ENCODE measurements around the gene ADD2. TPM values are rescaled to one million over a fixed set of nuclear protein-coding genes. Genes with fewer than 3 reads are reported as not detected.

The ADD2 gene
- total RNA-seq, 1 experiment from 2014 or later = 124 TPM

DNA sequence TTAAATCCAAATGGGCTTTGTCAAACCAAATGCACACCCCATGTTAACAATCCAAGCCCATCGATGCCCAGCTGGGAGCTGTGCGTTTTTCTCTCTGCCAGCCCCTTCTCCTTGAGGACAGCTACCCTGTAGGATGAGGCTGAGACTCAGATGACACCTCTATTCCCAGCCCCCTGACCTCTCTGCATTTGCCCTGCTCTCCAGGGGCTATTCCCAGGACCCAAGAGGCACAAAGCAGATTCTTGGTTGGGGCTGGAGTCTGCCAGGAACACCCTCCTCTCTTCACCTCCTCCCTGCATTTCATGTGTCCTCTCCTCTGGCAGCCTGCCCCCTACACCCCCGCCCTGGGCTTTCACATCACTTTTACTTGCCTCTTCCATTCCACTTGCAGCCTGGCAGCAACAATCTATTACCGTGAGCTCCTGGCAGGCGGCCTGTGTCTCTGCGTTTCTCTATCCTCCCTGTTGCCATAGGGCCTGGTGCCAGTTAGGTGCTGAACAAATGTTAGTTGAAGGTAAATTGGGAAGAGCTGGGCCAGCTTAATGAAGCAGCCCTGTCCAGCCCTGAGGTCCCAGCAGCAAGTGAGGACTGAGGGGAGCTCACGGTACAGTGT is 51.8 kb downstream of the ADD2 start:
- Histone ChIP-seq H4K91ac (ENCODE audit: insufficient read length, low read depth, low read length) (no peak overlapping the region), H3K79me1 (ENCODE audit: insufficient read depth, low read depth, low read length, poor library complexity, severe bottlenecking) (peaks cover 18% of the 10 kb centered on the region), H3K4me2 (ENCODE audit: insufficient read depth, insufficient read length, low read length) (no peak overlapping the region), H4K20me1 (ENCODE audit: control insufficient read depth, insufficient read depth, insufficient read length) (no peaks in the 10 kb centered on the region), H4K5ac (ENCODE audit: insufficient read length, low read depth, low read length) (no peak overlapping the region), H3T11ph (ENCODE audit: low read length) (no peak overlapping the region), H3K56ac (ENCODE audit: insufficient read length, low read depth, low read length) (no peak overlapping the region), H3K79me2 (ENCODE audit: insufficient read depth, low read length) (peaks cover 42% of the 10 kb centered on the region; the same call in 1 of the 2 replicates), H3K4me1 (ENCODE audit: insufficient read depth, low read length) (peaks cover 26% of the 10 kb centered on the region; the same call in 1 of the 2 replicates), H3K9me3 (ENCODE audit: control insufficient read depth, low read depth, low read length) (no peaks in the 10 kb centered on the region), H2AK5ac (ENCODE audit: insufficient read length, low read length) (no peak overlapping the region), H2BK12ac (ENCODE audit: insufficient read length, low read depth, low read length) (no peak overlapping the region), H3K18ac (ENCODE audit: insufficient read length, low read depth, low read length) (no peak overlapping the region), H3K14ac (ENCODE audit: insufficient read depth, low read length) (0 out of 2 replicates have a peak overlapping the region, but pooled peaks have one; percentile 32), H3K23me2 (ENCODE audit: insufficient read length, low read depth, low read length, poor library complexity, severe bottlenecking) (no peaks in the 10 kb centered on the region), H3K27ac (ENCODE audit: insufficient read length, low read depth, low read length) (no peak overlapping the region), H2BK15ac (ENCODE audit: low read depth, low read length) (no peak overlapping the region), H3K9ac (ENCODE audit: extremely low read depth, insufficient read length, low read length) (no peak overlapping the region), H2BK120ac (ENCODE audit: low read depth, low read length, poor library complexity, severe bottlenecking) (no peak overlapping the region), H3K4ac (ENCODE audit: low read depth, low read length) (no peak overlapping the region), H3K23ac (ENCODE audit: insufficient read length, low read depth, low read length) (no peak overlapping the region), H3K27me3 (ENCODE audit: insufficient read depth, low read length) (no peaks in the 10 kb centered on the region), H2AFZ (ENCODE audit: low read length) (no peak overlapping the region), H4K8ac (replicated peaks; ENCODE audit: insufficient read length, low read depth, low read length) (no peak overlapping the region), H2BK5ac (ENCODE audit: insufficient read length, low read length) (no peak overlapping the region), H2BK20ac (ENCODE audit: low read depth, low read length, poor library complexity, severe bottlenecking) (no peak overlapping the region)
- TF ChIP-seq, protein P1, sequence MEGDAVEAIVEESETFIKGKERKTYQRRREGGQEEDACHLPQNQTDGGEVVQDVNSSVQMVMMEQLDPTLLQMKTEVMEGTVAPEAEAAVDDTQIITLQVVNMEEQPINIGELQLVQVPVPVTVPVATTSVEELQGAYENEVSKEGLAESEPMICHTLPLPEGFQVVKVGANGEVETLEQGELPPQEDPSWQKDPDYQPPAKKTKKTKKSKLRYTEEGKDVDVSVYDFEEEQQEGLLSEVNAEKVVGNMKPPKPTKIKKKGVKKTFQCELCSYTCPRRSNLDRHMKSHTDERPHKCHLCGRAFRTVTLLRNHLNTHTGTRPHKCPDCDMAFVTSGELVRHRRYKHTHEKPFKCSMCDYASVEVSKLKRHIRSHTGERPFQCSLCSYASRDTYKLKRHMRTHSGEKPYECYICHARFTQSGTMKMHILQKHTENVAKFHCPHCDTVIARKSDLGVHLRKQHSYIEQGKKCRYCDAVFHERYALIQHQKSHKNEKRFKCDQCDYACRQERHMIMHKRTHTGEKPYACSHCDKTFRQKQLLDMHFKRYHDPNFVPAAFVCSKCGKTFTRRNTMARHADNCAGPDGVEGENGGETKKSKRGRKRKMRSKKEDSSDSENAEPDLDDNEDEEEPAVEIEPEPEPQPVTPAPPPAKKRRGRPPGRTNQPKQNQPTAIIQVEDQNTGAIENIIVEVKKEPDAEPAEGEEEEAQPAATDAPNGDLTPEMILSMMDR (conservative IDR thresholded peaks at IDR 0.05) = no peak
- DNase-seq = peak; percentile 24
- peak overlapping the region in 1 of 2 experiments; percentile 37; a peak in 1 of 5 replicates for H3K4me3 Mint-ChIP-seq
- H3K27ac Mint-ChIP-seq = peak overlapping the region; percentile 7 to 71 (median 54); a peak in 6 of 7 replicates
- no CpG with 5 or more reads among the region's 7 CpGs for WGBS (ENCODE audit: extremely low coverage, insufficient read length, low lambda C conversion rate)
- H3K27me3 Mint-ChIP-seq (ENCODE audit: low read depth) = no peaks in the 10 kb centered on the region
- H3K4me1 Mint-ChIP-seq = peaks cover 61 to 68% of the 10 kb centered on the region in 2 experiments
- H3K36me3 Mint-ChIP-seq (ENCODE audit: insufficient read depth in 1 of 3, low read depth in 3 of 3) = peaks cover 14 to 16% (median 15%) of the 10 kb centered on the region in 3 experiments; a peak in 6 of 7 replicates
- no peaks in the 10 kb centered on the region; a peak in 1 of 5 replicates for H3K9me3 Mint-ChIP-seq

All from H9 (cell line).